Heart right ventricle (tissue), 16 donors: ENCODE data around the gene CYP19A1. TPM values are rescaled to one million over a fixed set of nuclear protein-coding genes. Genes with fewer than 3 reads are reported as not detected.

ENCODE experiments used
- ATAC-seq, 8 donors: fragments of 200-7000 bp; cut with Tn5 transposase; one replicate each; pipeline ENCODE4 v1.9.1; 2020; ENCODE audit warnings: mild to moderate bottlenecking in 8 of 8, moderate library complexity in 8 of 8, moderate number of reproducible peaks in 1 of 8
- DNase-seq, 2 donors: peaks; one replicate each; pipeline ENCODE4 v3.0.0-alpha.2; 2020
- H3K27ac ChIP-seq, 10 donors: fragments of 200-600 bp; sonication (generic) in 2 of 10; one replicate each; pipeline versions ENCODE4 v1.5.0 to v1.8.0; 2020 to 2022; ENCODE audit warnings: mild to moderate bottlenecking in 3 of 10
- H3K27me3 ChIP-seq, 7 donors: fragments of 200-600 bp; one replicate each; pipeline ENCODE4 v1.8.0; 2021 to 2022; ENCODE audit warnings: mild to moderate bottlenecking in 2 of 7
- H3K36me3 ChIP-seq, 9 donors: fragments of 200-600 bp; sonication (generic) in 1 of 9; one replicate each; pipeline versions ENCODE4 v1.5.0 to v1.8.0; 2020 to 2022; ENCODE audit warnings: mild to moderate bottlenecking in 2 of 9
- H3K4me1 ChIP-seq, 9 donors: fragments of 200-600 bp; sonication (generic) in 1 of 9; one replicate each; pipeline versions ENCODE4 v1.5.0 to v1.8.0; 2020 to 2022; ENCODE audit warnings: mild to moderate bottlenecking in 4 of 9
- H3K4me3 ChIP-seq, 10 donors: fragments of 200-600 bp; sonication (generic) in 2 of 10; one replicate each; pipeline versions ENCODE4 v1.5.0 to v1.8.0; 2020 to 2022; ENCODE audit warnings: mild to moderate bottlenecking in 7 of 10, moderate library complexity in 2 of 10
- H3K9me3 ChIP-seq, 11 donors: fragments of 200-600 bp in 10 of 11; sonication (generic) in 2 of 11; one replicate each; pipeline versions ENCODE4 v1.5.0 to v1.8.0; 2013 to 2022; ENCODE audit warnings: mild to moderate bottlenecking in 2 of 11, control low read depth in 1 of 11, moderate library complexity in 1 of 11
- WGBS, 2 donors: extraction: QIAGEN DNeasy Blood & Tissue Kit; methylation state at CpG; one replicate each; pipeline ENCODE4 v1.1.7; 2013; ENCODE audit warnings: inconsistent platforms in 1 of 2; 5-methylcytosine and 5-hydroxymethylcytosine counted together
- intact Hi-C, 10 donors: fragments of 100-400 bp; cut with DNase I; formaldehyde crosslinking; loops; one replicate each; pipeline versions ENCODE4 v1.11.1 to v1.14.2; 2022
- long read RNA-seq, 3 donors: library from polyadenylated mRNA; unstranded; transcript quantifications; one replicate each; pipeline ENCODE4 v2.0.0, GENCODE V29; 2020 to 2021
- polyA plus RNA-seq, 2 donors: library from polyadenylated mRNA; stranded (reverse); fragments of 200-250 nt; gene quantifications; one replicate each; pipeline ENCODE4 v1.2.3, GENCODE V29; 2013
- total RNA-seq, 10 donors: library from RNA; stranded (reverse); fragmentation: NEBNext Ultra II Directional in 3 of 10; extraction: Animal tissue kit (Norgen Biotek cat#: 25700) in 3 of 10; gene quantifications; one replicate each; pipeline versions ENCODE4 v1.2.1 to v1.2.4, GENCODE V29; 2021 to 2023
- TF ChIP-seq, protein P1 (sequence below), 9 donors: fragments of 200-600 bp; sonication (generic) in 2 of 9; IDR thresholded peaks; one replicate each; pipeline versions ENCODE4 v1.5.0 to v1.8.0; 2021 to 2022; ENCODE audit warnings: antibody characterized with exemption in 9 of 9, mild to moderate bottlenecking in 5 of 9, moderate library complexity in 1 of 9
- donor health status: Arrhythmogenic right ventricular cardiomyopathy.
- donor health status: ischemic (EF 13 %, LVEDD 7.1; RV severe dilation, severe dysfunction).
- donor health status: healthy with polysubstance abuse.
- donor health status: DM: no; HTN: yes; CAD: no.
- donor health status: DM: no; HTN: no; CAD: no.
- donor health status: ischemic (EF 25% LVEDD 6.9; RV normal size, moderate dysfunction).
- donor health status: ischemic (EF 25% LVEDD 5.7; RV mildly dilated, moderate dysfunction).
- donor health status: healthy.
- donor health status: DM: yes; HTN: yes; CAD: no.
- donor health status: Ischemic cardiomyopathy.
- donor health status: ischemic (EF 35%, LVEDD 5.7; RV mildly dilated, moderate dysfunction).
- donor health status: nonischemic (EF 11% LVEDD 7.7; RV severe dilation, severe dysfunction).
- donor health status: DM: yes; HTN: yes; CAD: no.
- donor health status: PGD.
- donor health status: ischemic (EF 29% LVEDD 5.4; RV normal size, mild dysfunction).
- donor health status: nonischemic (EF 23%, LVEDD 6.1; RV moderate dilation, normal function).

Gene CYP19A1
- 1 to 10 TPM in 3 of 10 donors, under 1 TPM in 4, not detected in 3; 0.26 to 1.9 (median 0.58) TPM for total RNA-seq
- polyA plus RNA-seq: under 1 TPM; 0.68 to 0.95 TPM
- long read RNA-seq, donor 1: 0 reads
- long read RNA-seq, donor 2: 0 reads
- long read RNA-seq, donor 3, partial matches to known transcripts: 0 of 2 reads
- long read RNA-seq, donor 3, other reads (novel, unspliced or antisense): 2 of 2 reads

DNA sequence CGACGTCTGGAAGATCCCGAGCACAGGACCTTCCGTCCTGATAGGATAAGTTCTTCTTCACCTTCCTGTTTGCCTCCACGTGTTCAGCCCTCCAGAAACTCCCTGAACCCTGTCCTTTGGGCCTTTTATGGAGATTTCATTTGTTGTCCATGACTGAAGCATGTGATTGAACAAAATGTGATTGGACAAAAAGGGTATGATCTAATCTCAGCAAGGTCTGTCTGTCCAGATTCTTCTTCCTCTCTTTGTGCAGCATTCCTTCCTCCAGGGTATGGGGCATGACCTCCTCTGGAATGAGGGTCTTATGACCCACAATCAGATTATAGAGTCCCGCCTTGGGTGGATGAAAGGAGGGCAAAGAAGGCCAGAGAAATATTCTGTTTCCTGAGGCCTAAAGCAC is at the start of gene CYP19A1:
Gene CYP19A1, minus strand, starts transcription at position 101 of the 400 bp plus-strand sequence. CDS start 95,684 bp downstream, outside the sequence.
- TF ChIP-seq, protein P1, sequence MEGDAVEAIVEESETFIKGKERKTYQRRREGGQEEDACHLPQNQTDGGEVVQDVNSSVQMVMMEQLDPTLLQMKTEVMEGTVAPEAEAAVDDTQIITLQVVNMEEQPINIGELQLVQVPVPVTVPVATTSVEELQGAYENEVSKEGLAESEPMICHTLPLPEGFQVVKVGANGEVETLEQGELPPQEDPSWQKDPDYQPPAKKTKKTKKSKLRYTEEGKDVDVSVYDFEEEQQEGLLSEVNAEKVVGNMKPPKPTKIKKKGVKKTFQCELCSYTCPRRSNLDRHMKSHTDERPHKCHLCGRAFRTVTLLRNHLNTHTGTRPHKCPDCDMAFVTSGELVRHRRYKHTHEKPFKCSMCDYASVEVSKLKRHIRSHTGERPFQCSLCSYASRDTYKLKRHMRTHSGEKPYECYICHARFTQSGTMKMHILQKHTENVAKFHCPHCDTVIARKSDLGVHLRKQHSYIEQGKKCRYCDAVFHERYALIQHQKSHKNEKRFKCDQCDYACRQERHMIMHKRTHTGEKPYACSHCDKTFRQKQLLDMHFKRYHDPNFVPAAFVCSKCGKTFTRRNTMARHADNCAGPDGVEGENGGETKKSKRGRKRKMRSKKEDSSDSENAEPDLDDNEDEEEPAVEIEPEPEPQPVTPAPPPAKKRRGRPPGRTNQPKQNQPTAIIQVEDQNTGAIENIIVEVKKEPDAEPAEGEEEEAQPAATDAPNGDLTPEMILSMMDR (IDR thresholded peaks at IDR 0.05): no peak

GRCh38 chr15:51387699-51388041 is 49.3 kb upstream of the CYP19A1 start:
- Histone ChIP-seq H3K36me3 (no peaks in the 10 kb centered on the region), H3K27ac (no peak overlapping the region), H3K27me3 (no peaks in the 10 kb centered on the region), H3K4me1 (peaks cover 0 to 8% (median 0%) of the 10 kb centered on the region in 9 donors), H3K9me3 (no peaks in the 10 kb centered on the region), H3K4me3 (no peak overlapping the region)
- 96 to 98% methylated on average over 3 of the region's 3 CpGs for WGBS, 2 donors
- DNase-seq (no peak), ATAC-seq (no peak)
- intact Hi-C loops: loop anchor here in 2 of 10 donors (10.0 kb wide), 2 partner anchors 223 to 233 kb away; no protein-coding TSS in a partner anchor
- TF ChIP-seq, protein P1 (IDR thresholded peaks at IDR 0.05): no peak

More for the DNA sequence above, at the start of gene CYP19A1:
- 96% methylated on average over 6 of the region's 6 CpGs for WGBS, 2 donors
- Histone ChIP-seq H3K27me3 (peaks cover 0 to 26% (median 5%) of the 10 kb centered on the region in 7 donors), H3K27ac (peak within 1 kb of the TSS in 2 of 10 donors; percentile 65 to 69), H3K36me3 (no peaks in the 10 kb centered on the region), H3K9me3 (no peaks in the 10 kb centered on the region), H3K4me1 (peaks cover 4 to 59% (median 43%) of the 10 kb centered on the region in 9 donors), H3K4me3 (no peak within 1 kb of the TSS)
- ATAC-seq: no peak
- no peak for DNase-seq
- intact Hi-C loops: no loop called here

DNA sequence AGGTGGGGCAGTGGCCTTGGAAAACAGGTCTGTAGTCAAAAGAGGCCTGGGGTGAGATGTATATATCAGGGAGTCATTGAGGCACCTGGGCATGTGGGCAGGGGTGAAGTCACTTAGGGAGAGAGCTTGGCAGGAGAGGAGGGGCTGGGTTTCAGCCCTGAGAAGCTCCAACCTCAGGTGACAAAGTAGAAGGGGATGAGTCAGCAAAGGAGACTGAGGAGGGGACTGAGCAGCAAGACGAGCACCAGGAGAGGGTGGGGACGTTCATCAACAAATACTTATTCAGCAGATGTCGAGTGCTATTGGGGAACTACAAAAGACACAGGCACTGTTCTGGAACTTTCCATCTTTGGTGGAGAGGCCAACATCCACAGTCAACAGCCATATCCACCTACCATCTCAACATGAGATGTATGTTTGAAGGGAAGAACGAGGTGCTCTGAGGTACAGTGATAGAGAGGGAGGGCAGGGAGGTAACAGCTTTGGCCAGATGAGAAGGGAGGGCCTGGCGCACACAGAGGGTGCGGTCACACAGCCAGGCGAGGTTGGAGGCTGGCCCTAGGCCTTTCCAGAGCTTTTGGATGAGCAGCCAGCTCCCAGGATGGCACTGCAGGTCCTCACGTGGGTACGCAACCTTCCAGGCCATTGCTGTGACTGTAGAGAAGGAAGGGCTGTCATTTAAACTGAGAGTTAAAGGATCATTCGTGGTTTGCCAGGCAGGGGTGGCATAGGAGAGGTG is 48.7 kb upstream of the CYP19A1 start:
- Histone ChIP-seq H3K4me3 (no peak overlapping the region), H3K9me3 (no peaks in the 10 kb centered on the region), H3K27me3 (no peaks in the 10 kb centered on the region), H3K4me1 (peaks cover 0 to 8% (median 0%) of the 10 kb centered on the region in 9 donors), H3K27ac (no peak overlapping the region), H3K36me3 (no peaks in the 10 kb centered on the region)
- no peak for ATAC-seq
- WGBS, 2 donors: 83 to 89% methylated on average over 10 of the region's 10 CpGs
- TF ChIP-seq, protein P1 (IDR thresholded peaks at IDR 0.05): no peak
- intact Hi-C loops: loop anchor here in 2 of 10 donors (10.0 kb wide), 2 partner anchors 222 to 232 kb away; no protein-coding TSS in a partner anchor
- DNase-seq: no peak

- 89 to 90% methylated on average over 12 of the region's 12 CpGs for WGBS, 2 donors
- Histone ChIP-seq H3K27ac (no peak overlapping the region), H3K36me3 (no peaks in the 10 kb centered on the region), H3K4me3 (no peak overlapping the region), H3K27me3 (no peaks in the 10 kb centered on the region), H3K9me3 (no peaks in the 10 kb centered on the region), H3K4me1 (peaks cover 0 to 9% (median 0%) of the 10 kb centered on the region in 9 donors)
- ATAC-seq: no peak
- TF ChIP-seq, protein P1 (IDR thresholded peaks at IDR 0.05): no peak
- intact Hi-C loops: loop anchor here in 2 of 10 donors (10.0 kb wide), 2 partner anchors 222 to 232 kb away; no protein-coding TSS in a partner anchor
- no peak for DNase-seq
Measured at GRCh38 chr15:51386486-51386885, 48.1 kb upstream of the CYP19A1 start.
